Thyroid gland (tissue), 4 donors: ENCODE results near the gene MYMK. TPM values are rescaled to one million over a fixed set of nuclear protein-coding genes. Genes with fewer than 3 reads are reported as not detected.

ENCODE experiments used
- DNase-seq, 2 donors: peaks; one replicate each; pipeline ENCODE4 v3.0.0-alpha.2; 2019
- H3K27ac ChIP-seq, 3 donors: fragments of 200-600 bp; sonication (generic); 1 replicate in 2 of 3; 2 replicates in 1 of 3; pipeline ENCODE4 v1.5.1; 2016 to 2019; ENCODE audit warnings: mild to moderate bottlenecking in 1 of 3, moderate library complexity in 1 of 3
- H3K27me3 ChIP-seq: fragments of 200-600 bp; sonication (generic); one replicate; pipeline ENCODE4 v1.5.1; 2019
- H3K36me3 ChIP-seq, 2 donors: fragments of 200-600 bp; sonication (generic); one replicate each; pipeline ENCODE4 v1.5.1; 2016 to 2019
- H3K4me1 ChIP-seq, 2 donors: fragments of 200-600 bp; sonication (generic); one replicate each; pipeline ENCODE4 v1.5.1; 2017 to 2019
- H3K4me3 ChIP-seq, 3 donors: fragments of 200-600 bp; sonication (generic); replicated peaks in 1 of 3; 1 replicate in 2 of 3; 2 replicates in 1 of 3; pipeline ENCODE4 v1.5.1; 2016; ENCODE audit warnings: mild to moderate bottlenecking in 1 of 3
- H3K9me3 ChIP-seq: fragments of 200-600 bp; sonication (generic); one replicate; pipeline ENCODE4 v1.5.1; 2017
- POLR2A ChIP-seq, 2 donors: fragments of 450-650 bp; IDR thresholded peaks; one replicate each; pipeline ENCODE4 v1.6.1; 2017; ENCODE audit warnings: antibody characterized with exemption in 2 of 2, mild to moderate bottlenecking in 2 of 2, moderate library complexity in 1 of 2
- WGBS, 2 donors: methylation state at CpG; one replicate each; pipeline ENCODE4 v1.1.5; 2017; 5-methylcytosine and 5-hydroxymethylcytosine counted together
- intact Hi-C: fragments of 100-400 bp; cut with DNase I; formaldehyde crosslinking; loops from one replicate; pipeline ENCODE4 v1.15.1; 2023
- total RNA-seq, 4 donors: library from RNA; depleted of rRNA; stranded (reverse); fragments of >200 nt; gene quantifications; one replicate each; pipeline ENCODE4 v1.2.3, GENCODE V29; 2016
- TF ChIP-seq, protein P1 (sequence below), 6 experiments: fragments of 200-600 bp in 3 of 6; fragments of 450-650 bp in 3 of 6; sonication (generic) in 3 of 6; IDR thresholded peaks; one replicate each; pipeline ENCODE4 v1.5.1; 2016 to 2019; ENCODE audit warnings: antibody characterized with exemption in 6 of 6, mild to moderate bottlenecking in 2 of 6, inconsistent platforms in 1 of 6, moderate library complexity in 1 of 6

MYMK gene
- total RNA-seq, 4 donors from 2014 or later = not detected

DNA sequence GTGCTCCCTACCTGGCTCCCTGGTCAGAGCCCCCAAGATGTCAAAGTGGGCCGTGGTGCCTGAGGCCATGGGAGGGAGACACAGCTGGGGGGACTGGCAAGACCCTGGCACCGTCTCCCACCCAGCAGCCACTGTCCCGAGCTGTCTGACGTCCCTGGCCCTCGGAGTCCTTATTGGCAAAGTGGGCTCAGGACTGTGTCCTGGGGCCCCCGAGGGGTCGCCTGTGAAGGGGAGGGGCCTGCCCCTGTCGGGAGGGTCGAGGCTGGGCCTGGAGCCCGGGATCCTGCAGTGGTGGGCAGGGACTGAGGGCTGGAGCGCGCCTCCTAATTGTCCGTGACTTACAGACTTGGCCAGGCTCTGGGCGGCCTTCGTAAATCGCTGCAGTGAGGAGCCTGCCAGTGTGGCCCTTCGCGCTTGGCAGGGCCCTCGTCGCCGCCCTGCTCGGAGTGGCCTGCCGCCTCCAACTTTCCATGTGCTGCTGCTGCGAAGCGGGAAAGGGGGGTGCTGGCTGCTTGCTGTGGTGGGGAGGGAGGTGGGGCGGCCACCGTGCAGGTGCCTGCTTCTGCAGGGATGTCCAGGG lies 13.7 kb downstream of the MYMK start:
- H3K27ac ChIP-seq = no peak overlapping the region
- TF ChIP-seq POLR2A (IDR thresholded peaks at IDR 0.05) = no peak
- TF ChIP-seq, protein P1, sequence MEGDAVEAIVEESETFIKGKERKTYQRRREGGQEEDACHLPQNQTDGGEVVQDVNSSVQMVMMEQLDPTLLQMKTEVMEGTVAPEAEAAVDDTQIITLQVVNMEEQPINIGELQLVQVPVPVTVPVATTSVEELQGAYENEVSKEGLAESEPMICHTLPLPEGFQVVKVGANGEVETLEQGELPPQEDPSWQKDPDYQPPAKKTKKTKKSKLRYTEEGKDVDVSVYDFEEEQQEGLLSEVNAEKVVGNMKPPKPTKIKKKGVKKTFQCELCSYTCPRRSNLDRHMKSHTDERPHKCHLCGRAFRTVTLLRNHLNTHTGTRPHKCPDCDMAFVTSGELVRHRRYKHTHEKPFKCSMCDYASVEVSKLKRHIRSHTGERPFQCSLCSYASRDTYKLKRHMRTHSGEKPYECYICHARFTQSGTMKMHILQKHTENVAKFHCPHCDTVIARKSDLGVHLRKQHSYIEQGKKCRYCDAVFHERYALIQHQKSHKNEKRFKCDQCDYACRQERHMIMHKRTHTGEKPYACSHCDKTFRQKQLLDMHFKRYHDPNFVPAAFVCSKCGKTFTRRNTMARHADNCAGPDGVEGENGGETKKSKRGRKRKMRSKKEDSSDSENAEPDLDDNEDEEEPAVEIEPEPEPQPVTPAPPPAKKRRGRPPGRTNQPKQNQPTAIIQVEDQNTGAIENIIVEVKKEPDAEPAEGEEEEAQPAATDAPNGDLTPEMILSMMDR (IDR thresholded peaks at IDR 0.05) = no peak
- WGBS, 2 donors = 80 to 97% methylated on average over 1 to 16 of the region's 27 CpGs
- no peaks in the 10 kb centered on the region for H3K36me3 ChIP-seq
- no peak for DNase-seq
- no peak overlapping the region for H3K4me3 ChIP-seq
- no peaks in the 10 kb centered on the region for H3K27me3 ChIP-seq
- intact Hi-C loops = no loop called here
- H3K9me3 ChIP-seq = no peaks in the 10 kb centered on the region
- H3K4me1 ChIP-seq = peaks cover 28 to 42% of the 10 kb centered on the region in 2 donors

DNA sequence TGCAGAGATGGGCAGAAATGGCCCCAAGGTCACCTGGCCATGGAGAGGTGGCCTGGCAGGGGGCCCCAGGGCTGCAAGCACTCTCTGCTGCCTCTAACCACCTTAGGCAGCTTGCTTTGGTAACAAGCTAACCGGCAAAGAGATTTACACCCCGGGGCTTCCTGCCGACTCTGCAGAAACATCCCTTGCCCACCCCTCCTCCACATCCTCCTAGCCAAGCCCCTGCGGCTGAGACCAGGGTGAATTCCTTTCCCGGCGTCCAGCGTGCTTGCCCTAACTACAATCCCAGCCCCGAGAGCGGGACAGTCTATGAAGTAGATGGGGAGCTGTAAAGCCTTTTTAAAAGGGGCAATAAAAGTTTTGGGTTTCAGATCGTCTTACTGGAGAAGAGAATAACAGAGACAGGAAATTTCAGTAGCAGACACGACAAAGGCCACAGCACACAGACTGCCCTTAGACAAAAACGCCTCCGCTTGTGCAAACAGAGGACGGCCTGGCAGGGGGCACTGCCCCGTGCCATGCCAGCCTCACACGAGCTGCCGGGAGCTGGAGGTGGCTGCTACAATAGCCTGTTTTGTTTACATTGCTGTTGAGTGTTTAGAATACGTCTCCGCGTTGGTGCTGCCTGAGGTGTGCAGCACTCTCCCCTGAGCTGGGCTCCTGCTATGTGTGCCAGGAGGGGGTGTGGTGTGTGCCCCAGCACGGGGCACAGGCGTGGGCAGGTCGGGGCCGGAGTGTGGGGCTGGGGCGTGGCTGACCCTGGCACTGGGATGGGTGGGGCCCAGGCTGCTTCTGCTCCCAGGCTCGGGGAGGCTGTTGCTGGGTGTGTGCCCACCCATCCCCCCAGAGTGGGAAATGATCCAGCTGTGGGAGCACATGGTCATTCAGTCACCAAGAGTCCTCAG lies 15.3 kb downstream of the MYMK start:
- 5 to 13% methylated on average over 20 to 21 of the region's 26 CpGs for WGBS, 2 donors
- no peaks in the 10 kb centered on the region for H3K36me3 ChIP-seq
- TF ChIP-seq, protein P1 (IDR thresholded peaks at IDR 0.05) = no peak
- TF ChIP-seq POLR2A (IDR thresholded peaks at IDR 0.05) = no peak
- H3K9me3 ChIP-seq = no peaks in the 10 kb centered on the region
- intact Hi-C loops = no loop called here
- H3K4me1 ChIP-seq = peaks cover 13 to 26% of the 10 kb centered on the region in 2 donors
- H3K27me3 ChIP-seq = no peaks in the 10 kb centered on the region
- H3K4me3 ChIP-seq = no peak overlapping the region
- peak; percentile 62 to 67 for DNase-seq
- H3K27ac ChIP-seq = peak overlapping the region in 1 of 3 donors; percentile 7

- 96 to 97% methylated on average over 6 to 8 of the region's 8 CpGs for WGBS, 2 donors
- no peak for DNase-seq
- TF ChIP-seq, protein P1 (IDR thresholded peaks at IDR 0.05) = no peak
- no peak for TF ChIP-seq POLR2A (IDR thresholded peaks at IDR 0.05)
- Histone ChIP-seq H3K9me3 (no peaks in the 10 kb centered on the region), H3K36me3 (no peaks in the 10 kb centered on the region), H3K4me1 (peaks cover 11 to 15% of the 10 kb centered on the region in 2 donors), H3K27me3 (no peaks in the 10 kb centered on the region), H3K4me3 (no peak overlapping the region), H3K27ac (no peak overlapping the region)
- intact Hi-C loops = no loop called here
Observed at GRCh38 chr9:133508046-133508445, 16.7 kb downstream of the MYMK start.

DNA sequence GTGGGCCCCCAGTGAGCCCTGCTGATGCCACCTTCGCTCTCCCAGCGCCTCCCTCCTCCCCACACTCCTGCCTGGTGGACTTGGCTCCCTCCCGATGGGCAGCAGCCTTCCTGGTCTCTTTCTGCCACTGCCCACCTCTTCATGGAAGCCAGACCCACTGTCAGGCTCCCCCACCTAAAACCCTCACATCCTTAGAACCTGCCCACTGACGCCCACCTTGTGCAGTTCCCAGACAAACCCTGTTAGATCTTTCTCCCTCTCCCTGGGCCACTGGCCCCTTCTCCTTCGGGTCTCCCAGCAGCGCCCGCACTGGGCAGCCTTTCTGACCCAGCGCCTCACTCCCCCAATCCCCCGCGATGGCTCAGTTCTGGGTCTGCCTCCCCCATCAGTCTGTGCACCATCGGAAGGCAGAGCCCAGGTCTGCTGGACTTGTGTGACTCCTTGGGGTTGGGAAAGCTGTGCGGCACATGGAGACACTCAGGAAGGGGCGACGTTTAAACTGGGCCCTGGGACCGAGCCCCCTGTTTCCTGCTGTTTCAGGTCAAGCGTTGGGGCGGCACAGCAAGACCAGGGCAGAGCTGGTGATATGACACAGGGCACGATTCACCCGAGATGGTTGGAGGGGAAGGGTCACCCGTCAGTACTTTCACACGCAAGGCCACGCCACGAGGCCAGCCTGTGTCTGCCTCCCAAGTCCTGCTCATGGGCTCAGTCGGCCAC lies 17.4 kb downstream of the MYMK start:
- 93 to 94% methylated on average over 15 to 23 of the region's 24 CpGs for WGBS, 2 donors
- intact Hi-C loops = no loop called here
- H3K9me3 ChIP-seq = no peaks in the 10 kb centered on the region
- H3K4me1 ChIP-seq = peaks cover 11 to 15% of the 10 kb centered on the region in 2 donors
- no peak for TF ChIP-seq POLR2A (IDR thresholded peaks at IDR 0.05)
- TF ChIP-seq, protein P1 (IDR thresholded peaks at IDR 0.05) = no peak
- H3K27ac ChIP-seq = no peak overlapping the region
- DNase-seq = no peak
- no peak overlapping the region for H3K4me3 ChIP-seq
- no peaks in the 10 kb centered on the region for H3K36me3 ChIP-seq
- no peaks in the 10 kb centered on the region for H3K27me3 ChIP-seq
